Esophagus squamous epithelium (tissue), 5 donors: Measurements from ENCODE around the gene SEPTIN3. TPM values are rescaled to one million over a fixed set of nuclear protein-coding genes. Genes with fewer than 3 reads are reported as not detected.

Experiments
- DNase-seq: peaks from one replicate; lab custom pipeline; 2025; lab: John Stamatoyannopoulos, UW
- H3K27ac ChIP-seq, 4 donors: fragments of 200-600 bp; sonication (generic); one replicate each; pipeline ENCODE4 v1.5.1; 2016 to 2019; ENCODE audit warnings: mild to moderate bottlenecking in 1 of 4
- H3K27me3 ChIP-seq, 4 donors: fragments of 200-600 bp; sonication (generic); 1 replicate in 3 of 4; 2 replicates in 1 of 4; pipeline versions ENCODE4 v1.5.1 to v1.6.0; 2017 to 2021; ENCODE audit warnings: antibody characterized with exemption in 1 of 4
- H3K36me3 ChIP-seq, 3 donors: fragments of 200-600 bp; sonication (generic); one replicate each; pipeline ENCODE4 v1.5.1; 2016 to 2019
- H3K4me1 ChIP-seq, 3 donors: fragments of 200-600 bp; sonication (generic); one replicate each; pipeline ENCODE4 v1.5.1; 2017 to 2019
- H3K4me3 ChIP-seq, 4 donors: fragments of 200-600 bp; sonication (generic); 1 replicate in 3 of 4; 2 replicates in 1 of 4; pipeline ENCODE4 v1.5.1; 2016 to 2019; ENCODE audit warnings: mild to moderate bottlenecking in 2 of 4, moderate library complexity in 1 of 4
- H3K9me3 ChIP-seq, 3 donors: fragments of 200-600 bp; sonication (generic); one replicate each; pipeline ENCODE4 v1.5.1; 2016 to 2019
- CTCF ChIP-seq, 6 experiments: fragments of 450-650 bp in 4 of 6; fragments of 200-600 bp in 2 of 6; sonication (generic) in 2 of 6; IDR thresholded peaks; one replicate each; pipeline ENCODE4 v1.5.1; 2016 to 2019; ENCODE audit warnings: antibody characterized with exemption in 6 of 6, mild to moderate bottlenecking in 4 of 6, moderate library complexity in 4 of 6
- POLR2A ChIP-seq, 4 donors: fragments of 450-650 bp; IDR thresholded peaks; one replicate each; pipeline ENCODE4 v1.6.1; 2017; ENCODE audit warnings: antibody characterized with exemption in 4 of 4, mild to moderate bottlenecking in 4 of 4, moderate library complexity in 3 of 4
- WGBS, 2 donors: methylation state at CpG; one replicate each; pipeline ENCODE4 v1.1.5; 2018; 5-methylcytosine and 5-hydroxymethylcytosine counted together
- intact Hi-C: fragments of 100-400 bp; cut with DNase I; formaldehyde crosslinking; loops from one replicate; pipeline ENCODE4 v1.15.0; 2022
- total RNA-seq, 4 donors: library from RNA; depleted of rRNA; stranded (reverse); fragments of >200 nt; gene quantifications; one replicate each; pipeline ENCODE4 v1.1.0, GENCODE V29; 2016
- donor health status: DM: yes; HTN: yes; CAD: no.

The SEPTIN3 gene
- total RNA-seq, 4 donors from 2014 or later = 0.04 to 1.1 (median 0.34) TPM

GRCh38 chr22:41940832-41941765 lies 28.1 kb upstream of the SEPTIN3 start:
- intact Hi-C loops = loop anchor here (5.0 kb wide), 1 partner anchor 244 kb away; the partner anchor contains the start of gene MEI1
- Histone ChIP-seq H3K27me3 (no peaks in the 10 kb centered on the region), H3K4me3 (no peak overlapping the region), H3K36me3 (no peaks in the 10 kb centered on the region), H3K9me3 (no peaks in the 10 kb centered on the region), H3K4me1 (peaks cover 7 to 57% (median 12%) of the 10 kb centered on the region in 3 donors), H3K27ac (peak overlapping the region; percentile 79 to 88 (median 84))
- TF ChIP-seq CTCF (IDR thresholded peaks at IDR 0.05) (peak; percentile 92 to 98 (median 97)), POLR2A (IDR thresholded peaks at IDR 0.05) (no peak)
- no peak for DNase-seq
- WGBS, 2 donors = 33% methylated on average over 4 to 6 of the region's 13 CpGs

- intact Hi-C loops = loop anchor here (5.0 kb wide), 1 partner anchor 246 kb away; the partner anchor contains the start of gene MEI1
- no peaks in the 10 kb centered on the region for H3K36me3 ChIP-seq
- peak overlapping the region in 3 of 4 donors; percentile 1 to 76 (median 65) for H3K27ac ChIP-seq
- H3K4me3 ChIP-seq = no peak overlapping the region
- DNase-seq = no peak
- 44 to 50% methylated on average over 6 to 9 of the region's 9 CpGs for WGBS, 2 donors
- no peaks in the 10 kb centered on the region for H3K27me3 ChIP-seq
- TF ChIP-seq CTCF (IDR thresholded peaks at IDR 0.05) (no peak), POLR2A (IDR thresholded peaks at IDR 0.05) (no peak)
- H3K9me3 ChIP-seq = no peaks in the 10 kb centered on the region
- H3K4me1 ChIP-seq = peaks cover 12 to 64% (median 19%) of the 10 kb centered on the region in 3 donors
Observed at GRCh38 chr22:41943661-41944209, 25.5 kb upstream of the SEPTIN3 start.

- H3K27me3 ChIP-seq = no peaks in the 10 kb centered on the region
- TF ChIP-seq CTCF (IDR thresholded peaks at IDR 0.05) (peak in 1 of 6 experiments; percentile 3), POLR2A (IDR thresholded peaks at IDR 0.05) (peak in 1 of 4 donors; percentile 19)
- no peaks in the 10 kb centered on the region for H3K9me3 ChIP-seq
- H3K27ac ChIP-seq = peak within 1 kb of the TSS; percentile 70 to 83 (median 78)
- no peaks in the 10 kb centered on the region for H3K36me3 ChIP-seq
- WGBS, 2 donors = 3 to 14% methylated on average over 6 to 13 of the region's 56 CpGs
- peak; percentile 75 for DNase-seq
- intact Hi-C loops = no loop called here
- H3K4me1 ChIP-seq = peaks cover 12 to 34% (median 13%) of the 10 kb centered on the region in 3 donors
- peak within 1 kb of the TSS; percentile 62 to 93 (median 80) for H3K4me3 ChIP-seq
Observed at GRCh38 chr22:41946629-41947423, 22.4 kb upstream of the SEPTIN3 start, which contains the start of gene CENPM. Gene CENPM, minus strand, starts transcription at chr22:41947152. Its CDS starts 76 bp downstream, at chr22:41947076.

- peak overlapping the region in 3 of 4 donors; percentile 76 to 83 (median 81) for H3K27ac ChIP-seq
- no peaks in the 10 kb centered on the region for H3K36me3 ChIP-seq
- H3K9me3 ChIP-seq = no peaks in the 10 kb centered on the region
- H3K4me1 ChIP-seq = peaks cover 12 to 31% (median 13%) of the 10 kb centered on the region in 3 donors
- H3K27me3 ChIP-seq = no peaks in the 10 kb centered on the region
- peak overlapping the region; percentile 62 to 93 (median 80) for H3K4me3 ChIP-seq
- WGBS, 2 donors = 64 to 68% methylated on average over 20 to 21 of the region's 21 CpGs
- no peak for TF ChIP-seq CTCF (IDR thresholded peaks at IDR 0.05)
- no peak for TF ChIP-seq POLR2A (IDR thresholded peaks at IDR 0.05)
- intact Hi-C loops = no loop called here
- DNase-seq = no peak
Observed at GRCh38 chr22:41947424-41948080, 21.7 kb upstream of the SEPTIN3 start.
